ENCODE measurements around the gene CAPN12. TPM values are rescaled to one million over a fixed set of nuclear protein-coding genes. Genes with fewer than 3 reads are reported as not detected.

Gene CAPN12
- polyA plus RNA-seq, 1 of the 3 experiments (the other 2 are of a cell fraction), result 3.0 TPM

GRCh38 chr19:38735257-38735686 lies 9.0 kb downstream of the CAPN12 start:
- ChIA-PET POLR2A (no interaction called here), CTCF (interaction anchor here (0.6 to 2.7 kb wide), 3 partner anchors 195 to 356 kb away, joined by 3 to 16 read pairs (median 3); partner anchors contain the start of genes FAM98C, MRPS12 and SARS2)
- no peak overlapping the region for H3K4me3 ChIP-seq (ENCODE audit: low read depth in 2 of 2, low read length in 1 of 2)
- peaks cover 46% of the 10 kb centered on the region for H3F3A ChIP-seq (replicated peaks; ENCODE audit: insufficient read depth)
- H3K9me3 ChIP-seq, result no peaks in the 10 kb centered on the region
- no peaks in the 10 kb centered on the region for H3K27me3 ChIP-seq (ENCODE audit: insufficient read depth)
- H3K79me2 ChIP-seq (ENCODE audit: insufficient read depth), result no peaks in the 10 kb centered on the region
- no peaks in the 10 kb centered on the region for H3K9me2 ChIP-seq
- no peak overlapping the region for H3K9ac ChIP-seq
- peak; percentile 81 for DNase-seq
- peaks cover 17% of the 10 kb centered on the region in 2 experiments for H3K36me3 ChIP-seq (replicated peaks in 1 of 2; ENCODE audit: control insufficient read depth in 1 of 2, insufficient read depth in 2 of 2, low read length in 1 of 2)
- no peak overlapping the region for H2AFZ ChIP-seq (ENCODE audit: low read depth)
- peaks cover 7 to 12% of the 10 kb centered on the region in 2 experiments; a peak in 3 of 4 replicates for H3K4me1 ChIP-seq (ENCODE audit: control insufficient read depth in 1 of 2, insufficient read depth in 2 of 2, low read depth in 1 of 2, low read length in 1 of 2)
- peaks cover 8% of the 10 kb centered on the region; the same call in 1 of the 2 replicates for H4K20me1 ChIP-seq (ENCODE audit: insufficient read depth)
- H3K27ac ChIP-seq (ENCODE audit: low read depth in 2 of 2, low read length in 1 of 2), result peak overlapping the region in 1 of 2 experiments; percentile 48; a peak in 2 of 4 replicates
- no peak overlapping the region for H3K4me2 ChIP-seq
- TF ChIP-seq ELF1 (IDR thresholded peaks at IDR 0.05), result no peak
- TF ChIP-seq TAF1 (IDR thresholded peaks at IDR 0.05; ENCODE audit: borderline replicate concordance, low read depth, low read length), result no peak
- TF ChIP-seq, protein P1, sequence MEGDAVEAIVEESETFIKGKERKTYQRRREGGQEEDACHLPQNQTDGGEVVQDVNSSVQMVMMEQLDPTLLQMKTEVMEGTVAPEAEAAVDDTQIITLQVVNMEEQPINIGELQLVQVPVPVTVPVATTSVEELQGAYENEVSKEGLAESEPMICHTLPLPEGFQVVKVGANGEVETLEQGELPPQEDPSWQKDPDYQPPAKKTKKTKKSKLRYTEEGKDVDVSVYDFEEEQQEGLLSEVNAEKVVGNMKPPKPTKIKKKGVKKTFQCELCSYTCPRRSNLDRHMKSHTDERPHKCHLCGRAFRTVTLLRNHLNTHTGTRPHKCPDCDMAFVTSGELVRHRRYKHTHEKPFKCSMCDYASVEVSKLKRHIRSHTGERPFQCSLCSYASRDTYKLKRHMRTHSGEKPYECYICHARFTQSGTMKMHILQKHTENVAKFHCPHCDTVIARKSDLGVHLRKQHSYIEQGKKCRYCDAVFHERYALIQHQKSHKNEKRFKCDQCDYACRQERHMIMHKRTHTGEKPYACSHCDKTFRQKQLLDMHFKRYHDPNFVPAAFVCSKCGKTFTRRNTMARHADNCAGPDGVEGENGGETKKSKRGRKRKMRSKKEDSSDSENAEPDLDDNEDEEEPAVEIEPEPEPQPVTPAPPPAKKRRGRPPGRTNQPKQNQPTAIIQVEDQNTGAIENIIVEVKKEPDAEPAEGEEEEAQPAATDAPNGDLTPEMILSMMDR (IDR thresholded peaks at IDR 0.05), result no peak
- TF ChIP-seq YY1 (IDR thresholded peaks at IDR 0.05; ENCODE audit: low read depth), result no peak
- no peak for TF ChIP-seq JUND (IDR thresholded peaks at IDR 0.05)
- TF ChIP-seq TEAD4 (IDR thresholded peaks at IDR 0.05; ENCODE audit: borderline replicate concordance, insufficient read depth), result no peak
- no peak for TF ChIP-seq MXI1 (IDR thresholded peaks at IDR 0.05; ENCODE audit: low read depth, low read length)
- no peak for TF ChIP-seq EZH2phosphoT487 (IDR thresholded peaks at IDR 0.05; ENCODE audit: borderline replicate concordance, low read depth)
- no peak for TF ChIP-seq REST (IDR thresholded peaks at IDR 0.05; ENCODE audit: low read depth, low read length)
- TF ChIP-seq, protein P2, sequence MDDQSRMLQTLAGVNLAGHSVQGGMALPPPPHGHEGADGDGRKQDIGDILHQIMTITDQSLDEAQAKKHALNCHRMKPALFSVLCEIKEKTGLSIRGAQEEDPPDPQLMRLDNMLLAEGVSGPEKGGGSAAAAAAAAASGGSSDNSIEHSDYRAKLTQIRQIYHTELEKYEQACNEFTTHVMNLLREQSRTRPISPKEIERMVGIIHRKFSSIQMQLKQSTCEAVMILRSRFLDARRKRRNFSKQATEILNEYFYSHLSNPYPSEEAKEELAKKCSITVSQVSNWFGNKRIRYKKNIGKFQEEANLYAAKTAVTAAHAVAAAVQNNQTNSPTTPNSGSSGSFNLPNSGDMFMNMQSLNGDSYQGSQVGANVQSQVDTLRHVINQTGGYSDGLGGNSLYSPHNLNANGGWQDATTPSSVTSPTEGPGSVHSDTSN (IDR thresholded peaks at IDR 0.05), result no peak
- TF ChIP-seq CHD2 (IDR thresholded peaks at IDR 0.05; ENCODE audit: low read length, partially characterized antibody), result no peak
- no peak for TF ChIP-seq POLR2AphosphoS5 (IDR thresholded peaks at IDR 0.05; ENCODE audit: low read depth, low read length)
- TF ChIP-seq, protein P3, sequence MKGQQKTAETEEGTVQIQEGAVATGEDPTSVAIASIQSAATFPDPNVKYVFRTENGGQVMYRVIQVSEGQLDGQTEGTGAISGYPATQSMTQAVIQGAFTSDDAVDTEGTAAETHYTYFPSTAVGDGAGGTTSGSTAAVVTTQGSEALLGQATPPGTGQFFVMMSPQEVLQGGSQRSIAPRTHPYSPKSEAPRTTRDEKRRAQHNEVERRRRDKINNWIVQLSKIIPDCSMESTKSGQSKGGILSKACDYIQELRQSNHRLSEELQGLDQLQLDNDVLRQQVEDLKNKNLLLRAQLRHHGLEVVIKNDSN (IDR thresholded peaks at IDR 0.05; ENCODE audit: borderline replicate concordance, low read depth), result no peak
- TF ChIP-seq RFX5 (IDR thresholded peaks at IDR 0.05; ENCODE audit: low read length), result no peak
- no peak for TF ChIP-seq TCF12 (IDR thresholded peaks at IDR 0.05)
- no peak for TF ChIP-seq NRF1 (IDR thresholded peaks at IDR 0.05; ENCODE audit: low read depth, low read length)
- TF ChIP-seq FOXM1 (IDR thresholded peaks at IDR 0.05; ENCODE audit: low read depth), result no peak
- TF ChIP-seq, protein P4, sequence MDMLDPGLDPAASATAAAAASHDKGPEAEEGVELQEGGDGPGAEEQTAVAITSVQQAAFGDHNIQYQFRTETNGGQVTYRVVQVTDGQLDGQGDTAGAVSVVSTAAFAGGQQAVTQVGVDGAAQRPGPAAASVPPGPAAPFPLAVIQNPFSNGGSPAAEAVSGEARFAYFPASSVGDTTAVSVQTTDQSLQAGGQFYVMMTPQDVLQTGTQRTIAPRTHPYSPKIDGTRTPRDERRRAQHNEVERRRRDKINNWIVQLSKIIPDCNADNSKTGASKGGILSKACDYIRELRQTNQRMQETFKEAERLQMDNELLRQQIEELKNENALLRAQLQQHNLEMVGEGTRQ (IDR thresholded peaks at IDR 0.05; ENCODE audit: borderline replicate concordance, low read depth, low read length), result no peak
- 66% methylated on average over 11 of the region's 18 CpGs for WGBS (ENCODE audit: low lambda C conversion rate)
